DMS 273 (cell line): Measurements from ENCODE around the gene DVL1.
"Not testable (repeated sequence)": the region's sequence is repeated elsewhere in the genome, so short reads cannot be mapped to it uniquely, and the experiment has no call there.

Experiments
- DNase-seq: peaks from one replicate; lab custom pipeline; 2025; ENCODE audit not compliant: unreplicated experiment; lab: John Stamatoyannopoulos, UW

Gene DVL1

DNA sequence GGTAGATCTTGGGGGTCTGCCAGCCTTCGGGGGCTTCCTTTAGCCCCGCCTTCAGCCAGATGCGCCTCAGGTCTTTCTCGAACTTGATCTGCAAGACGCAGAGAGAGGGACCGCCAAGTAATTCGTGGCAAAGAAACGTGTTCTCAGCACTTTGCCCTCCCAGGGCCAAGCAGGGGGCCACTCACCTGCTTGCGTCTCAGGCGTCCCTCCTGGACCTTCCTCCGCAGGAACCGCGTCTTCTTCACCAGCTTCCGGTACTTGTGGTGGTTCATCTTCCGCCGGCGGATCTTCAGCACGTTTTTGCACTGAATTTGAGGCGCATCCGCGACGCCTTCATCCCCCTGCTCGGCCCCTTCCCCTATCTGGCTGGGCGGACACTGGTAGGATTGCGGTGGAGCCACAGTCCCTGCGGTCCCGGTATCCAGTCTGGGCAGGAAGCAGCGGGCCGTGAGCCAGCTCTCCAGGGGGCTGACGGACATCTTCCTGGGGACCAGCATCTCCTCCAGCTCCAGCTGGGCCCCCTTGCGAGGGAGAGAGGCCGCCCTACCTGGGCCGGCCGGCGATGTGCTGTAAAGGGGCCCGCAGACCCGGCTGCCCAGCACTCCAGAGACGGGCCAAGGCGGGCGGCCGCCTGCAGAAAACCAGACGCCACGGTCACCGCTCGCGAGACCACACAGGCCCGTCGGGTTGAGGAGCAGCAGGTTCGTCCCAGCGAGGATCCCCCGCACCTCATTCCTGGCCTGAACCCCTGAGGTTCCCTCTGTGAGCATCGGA lies 24.8 kb upstream of the DVL1 start:
- DNase-seq = no peak

DNA sequence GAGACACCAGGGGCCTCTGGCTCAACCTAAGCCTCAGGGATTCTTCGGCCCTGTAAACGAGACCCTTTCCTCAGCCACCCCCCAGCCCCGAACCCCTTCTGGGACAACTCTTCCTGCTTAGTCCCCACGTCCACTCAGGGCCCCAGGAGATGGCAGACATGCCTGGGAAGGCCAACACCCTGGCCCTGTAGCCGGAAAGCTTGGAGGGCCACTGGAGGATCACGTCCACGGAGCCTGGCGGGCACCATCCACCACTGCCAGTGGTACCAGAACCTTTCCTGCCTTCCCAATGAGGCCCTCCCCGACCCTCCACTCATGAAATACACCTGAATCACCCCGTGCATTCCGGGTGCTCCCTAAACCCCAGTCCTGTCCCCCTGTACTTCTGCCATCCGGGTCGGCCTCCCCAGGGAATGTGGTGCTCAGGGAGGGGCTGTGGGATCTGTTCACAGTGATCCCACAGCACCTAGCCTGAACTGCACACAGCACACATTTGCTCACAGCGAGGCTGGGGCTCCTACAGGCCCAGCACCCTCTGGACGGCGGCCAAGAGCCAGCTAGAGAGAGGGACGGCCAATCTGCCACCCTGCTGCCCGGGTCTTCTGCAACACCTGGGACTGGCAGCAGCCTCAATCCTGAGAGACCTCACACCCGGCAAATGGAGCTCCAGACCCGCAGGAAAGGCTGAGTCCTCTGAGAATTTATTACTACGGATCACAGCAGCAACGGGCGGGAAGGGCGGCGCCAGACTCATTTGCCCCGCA lies 24.0 kb upstream of the DVL1 start:
- no peak for DNase-seq

DNA sequence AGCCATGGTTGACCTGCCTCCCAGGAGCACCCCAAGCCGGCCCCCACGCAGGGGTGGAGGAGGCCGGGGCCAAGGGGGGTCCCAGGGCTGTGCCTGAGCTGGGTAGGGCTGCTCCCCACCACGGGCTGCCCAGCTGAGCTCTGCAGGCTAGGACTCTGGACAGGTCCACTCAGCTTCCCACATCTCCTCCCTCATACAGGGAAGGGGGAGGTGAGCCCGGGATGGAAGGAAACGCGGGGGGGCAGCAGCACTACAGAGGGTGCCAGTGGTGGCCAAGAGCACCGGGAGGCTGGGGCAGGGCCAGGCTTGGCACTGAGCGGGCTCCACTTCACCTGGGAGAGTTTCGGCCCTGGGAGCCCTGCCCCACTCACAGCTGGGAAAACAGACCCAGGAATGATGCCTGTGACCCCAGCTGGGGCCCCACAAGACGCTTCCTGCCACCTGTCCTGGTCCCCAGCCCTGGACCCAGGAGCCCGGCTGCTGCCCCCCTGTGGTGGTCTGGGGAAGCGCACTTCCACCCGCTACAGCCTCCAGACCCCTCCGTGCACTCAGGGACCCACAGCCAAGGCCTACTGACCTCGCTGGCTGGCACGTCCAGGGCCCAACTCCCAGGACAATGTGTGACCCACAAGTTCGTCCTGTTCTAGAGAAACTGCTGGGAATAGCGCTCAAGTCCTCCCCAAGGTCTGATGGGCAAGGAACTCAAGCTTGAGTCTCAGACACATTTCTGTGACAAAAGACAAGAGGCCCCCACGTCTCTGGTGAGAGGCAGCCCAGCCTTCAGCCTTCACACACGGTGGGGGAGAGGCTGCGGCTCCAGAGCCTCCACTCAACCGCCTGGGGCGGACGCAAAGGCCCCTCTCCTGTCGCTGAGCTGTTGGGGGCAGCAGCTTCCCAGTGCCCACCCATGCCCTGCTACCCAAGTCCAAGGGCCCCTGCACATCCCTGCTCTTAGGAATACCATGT lies 22.8 kb upstream of the DVL1 start:
- peak; percentile 79 for DNase-seq

DNA sequence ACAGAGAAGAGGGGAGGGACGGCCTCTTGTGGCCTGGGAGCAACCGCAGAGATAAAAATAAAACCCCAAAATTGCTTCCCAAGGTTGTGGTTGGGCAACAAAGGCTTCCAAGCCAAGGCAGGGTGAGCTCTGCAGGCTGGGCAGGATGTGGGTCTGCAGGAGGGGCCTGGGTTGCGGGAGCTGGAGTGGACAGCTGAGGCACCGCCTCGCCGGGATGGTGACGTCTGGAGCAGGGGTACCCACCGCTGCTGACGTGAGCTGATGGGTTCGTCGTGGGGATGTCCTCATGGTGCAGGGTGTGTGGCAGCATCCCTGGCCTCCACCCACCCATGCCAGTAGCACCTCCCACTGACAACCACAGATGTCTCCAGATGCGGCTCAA lies 22.1 kb upstream of the DVL1 start:
- DNase-seq = no peak

DNA sequence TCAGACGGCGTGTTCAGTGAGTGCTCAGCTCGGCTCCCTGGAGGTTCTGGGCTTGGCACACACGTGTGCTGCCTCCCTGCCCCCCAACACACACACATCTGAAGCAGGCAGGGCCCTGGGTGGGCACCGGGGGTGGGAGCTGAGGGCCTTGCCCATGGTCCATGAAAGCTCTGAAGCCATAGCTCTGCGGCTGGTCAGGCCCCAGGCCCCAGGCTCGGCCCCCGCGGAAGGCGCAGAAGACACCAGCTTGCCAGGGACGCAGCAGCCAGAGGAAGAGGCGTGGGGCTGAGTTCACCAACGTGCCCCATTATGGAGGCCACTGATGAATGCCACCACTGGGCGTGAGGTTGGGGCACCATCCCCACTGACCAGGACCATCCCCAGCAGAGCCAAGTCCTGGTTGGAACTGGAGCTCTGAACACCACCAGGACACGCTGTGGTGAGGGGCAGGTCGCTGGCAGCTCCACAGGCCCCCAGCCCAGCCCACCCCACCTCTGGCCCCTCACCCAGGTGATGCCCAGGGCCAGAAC lies 21.6 kb upstream of the DVL1 start:
- no peak for DNase-seq

DNA sequence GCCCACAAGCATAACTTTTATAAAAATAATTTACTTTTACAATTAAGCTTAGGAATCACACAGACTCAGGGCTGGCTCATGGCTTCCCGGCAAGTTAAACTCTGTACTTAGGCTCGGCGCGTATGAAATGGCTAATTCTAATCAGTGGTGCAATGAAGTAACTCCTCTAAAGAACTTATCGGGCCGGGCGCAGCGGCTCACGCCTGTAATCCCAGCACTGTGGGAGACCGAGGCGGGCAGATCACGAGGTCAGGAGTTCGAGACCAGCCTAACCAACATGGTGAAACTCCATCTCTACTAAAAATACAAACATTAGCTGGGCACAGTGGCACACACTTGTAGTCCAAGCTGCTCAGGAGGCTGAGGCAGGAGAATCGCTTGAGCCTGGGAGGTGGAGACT lies 20.9 kb upstream of the DVL1 start:
- DNase-seq = not testable (repeated sequence)

DNA sequence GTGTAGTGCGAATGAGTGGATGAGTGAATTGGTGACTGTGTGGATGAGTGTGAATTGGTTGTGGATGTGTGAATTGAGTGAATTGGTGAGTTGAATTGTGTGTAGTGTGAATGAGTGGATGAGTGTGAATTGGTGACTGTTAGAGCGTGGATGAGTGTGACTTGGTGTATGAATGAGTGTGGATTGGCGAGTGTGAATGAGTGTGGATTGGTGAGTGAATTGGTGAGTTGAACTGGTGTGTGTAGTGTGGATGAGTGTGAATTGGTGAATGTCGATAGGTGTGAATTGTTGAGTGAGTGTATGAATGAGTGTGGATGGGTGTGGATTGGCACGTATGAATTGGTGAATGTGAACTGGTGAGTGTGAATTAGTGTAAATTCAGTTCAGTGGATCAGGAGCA lies 18.1 kb upstream of the DVL1 start:
- DNase-seq = no peak

DNA sequence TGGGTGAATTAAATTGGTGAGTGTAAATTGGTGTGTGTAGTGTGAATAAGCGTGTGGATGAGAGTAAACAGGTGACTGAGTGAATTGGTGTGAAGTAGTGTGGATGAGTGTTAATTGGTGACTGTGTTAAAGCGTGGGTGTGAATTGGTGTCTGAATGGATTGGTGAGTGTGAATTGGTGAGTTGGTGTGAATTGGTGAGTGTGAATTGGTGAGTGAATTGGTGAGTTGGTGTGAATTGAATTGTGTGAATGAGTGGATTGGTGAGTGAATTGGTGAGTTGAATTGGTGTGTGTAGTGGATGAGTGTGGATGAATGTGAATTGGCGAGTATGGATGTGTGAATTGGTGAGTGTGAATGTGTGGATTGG lies 17.5 kb upstream of the DVL1 start:
- DNase-seq = no peak

DNA sequence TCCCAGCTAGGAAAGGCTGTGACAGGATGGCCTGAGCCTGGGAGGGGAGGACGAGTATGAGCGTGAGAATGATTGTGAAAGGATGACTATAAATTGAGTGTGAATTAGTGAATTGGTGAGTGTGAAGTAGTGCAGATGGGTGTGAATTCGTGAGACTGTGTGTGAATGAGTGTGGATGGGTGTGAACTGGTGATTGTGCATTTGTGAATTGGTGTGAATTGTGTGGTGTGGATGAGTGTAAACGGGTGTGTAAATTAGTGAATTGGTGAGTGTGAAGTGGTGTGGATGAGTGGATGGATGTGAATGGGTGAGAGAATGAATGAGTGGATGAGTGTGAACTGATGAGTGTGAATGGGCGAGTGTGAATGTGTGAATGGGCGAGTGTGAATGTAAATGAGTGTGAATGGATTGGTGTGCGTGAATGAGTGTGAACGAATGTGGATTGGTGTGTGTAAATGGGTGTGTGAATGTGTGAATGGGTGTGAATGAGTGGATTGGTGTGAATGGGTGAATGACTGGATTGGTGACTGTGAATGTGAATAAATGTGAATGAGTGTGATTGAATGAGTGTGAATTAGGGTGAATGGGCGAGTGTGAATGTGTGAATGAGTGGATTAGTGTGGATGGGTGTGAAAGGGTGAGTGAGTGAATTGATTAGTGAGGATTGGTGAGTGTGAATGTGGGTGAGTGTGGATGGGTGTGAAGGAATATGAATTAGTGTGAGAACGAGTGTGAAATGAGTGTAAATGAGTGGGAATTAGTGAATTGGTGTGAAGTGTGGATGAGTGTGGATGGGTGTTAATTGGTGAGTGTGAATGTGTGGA lies 16.9 kb upstream of the DVL1 start:
- no peak for DNase-seq

DNA sequence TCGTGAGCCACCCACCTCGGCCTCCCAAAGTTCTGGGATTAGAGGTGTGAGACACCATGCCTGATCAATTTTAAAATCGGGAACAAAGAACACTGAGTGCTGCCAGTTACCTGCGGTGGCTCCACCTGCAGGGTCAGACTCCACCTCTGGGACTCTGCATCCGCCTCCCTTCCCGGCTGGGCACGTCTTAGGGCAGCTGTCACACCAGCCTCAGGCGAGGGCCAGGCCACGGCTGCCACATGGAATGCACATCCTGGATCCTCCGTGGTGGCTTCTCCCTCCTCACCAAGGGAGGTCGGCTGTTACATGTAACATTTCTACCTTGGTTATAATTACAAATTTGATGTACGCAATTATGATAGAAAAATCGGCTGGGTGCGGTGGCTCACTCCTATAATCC lies 15.0 kb upstream of the DVL1 start:
- no peak for DNase-seq

DNA sequence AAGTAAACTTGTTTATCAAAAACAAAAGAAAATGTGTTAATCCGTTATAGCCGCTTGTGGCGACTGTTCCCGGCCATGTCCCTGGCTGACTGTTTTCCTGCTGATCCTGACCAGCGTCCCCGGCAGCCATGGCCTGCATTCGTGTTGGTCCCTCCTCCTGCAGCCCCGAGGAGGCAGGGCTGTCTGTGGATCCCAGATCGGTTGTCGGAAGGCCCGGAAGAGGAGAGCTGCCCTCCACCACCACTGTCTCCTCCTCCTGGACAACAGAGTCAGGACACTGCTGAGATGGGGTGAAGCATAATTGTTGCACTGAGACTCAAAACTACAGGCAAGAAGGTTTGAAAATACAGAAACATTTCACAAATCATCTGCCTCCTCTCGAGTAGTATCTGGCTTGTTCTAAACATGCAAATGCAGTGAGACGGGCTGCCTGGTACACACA lies 12.8 kb upstream of the DVL1 start:
- DNase-seq = no peak

DNA sequence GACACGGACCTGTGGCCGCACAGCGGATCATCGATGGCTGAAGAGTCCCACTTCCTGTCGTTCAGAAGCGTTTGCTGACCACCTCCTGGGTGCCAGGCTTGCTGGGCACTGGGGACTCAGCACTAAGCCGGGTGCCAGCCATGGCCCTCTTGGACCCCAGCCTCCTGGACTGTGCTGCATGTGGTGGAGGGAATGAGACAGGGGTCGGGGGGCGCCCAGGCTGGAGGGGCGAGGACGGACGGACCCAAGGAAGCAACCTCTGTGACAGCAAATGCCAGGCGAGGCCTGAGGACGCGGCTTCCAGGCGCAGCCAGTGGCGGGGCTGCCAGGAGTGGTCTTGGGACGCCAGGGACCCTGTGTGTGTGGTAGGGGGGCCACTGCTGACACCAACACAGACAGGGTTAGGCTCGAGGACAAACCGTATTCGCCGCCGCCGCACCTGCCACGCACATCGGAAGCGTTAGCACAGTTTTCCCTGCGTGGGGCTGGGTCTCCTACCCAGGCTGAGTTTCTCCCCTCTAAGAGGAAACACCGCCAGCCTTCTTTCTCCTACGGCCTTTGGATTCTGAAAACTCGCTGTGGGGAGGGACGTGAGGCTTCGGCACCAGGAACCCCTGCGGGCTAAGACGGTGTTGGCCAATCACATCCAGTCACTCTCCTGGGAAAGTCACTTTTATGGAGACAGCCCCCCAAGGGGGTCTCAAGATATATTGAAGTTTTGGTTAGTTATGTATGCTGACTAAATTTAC lies 12.2 kb upstream of the DVL1 start:
- DNase-seq = no peak

DNA sequence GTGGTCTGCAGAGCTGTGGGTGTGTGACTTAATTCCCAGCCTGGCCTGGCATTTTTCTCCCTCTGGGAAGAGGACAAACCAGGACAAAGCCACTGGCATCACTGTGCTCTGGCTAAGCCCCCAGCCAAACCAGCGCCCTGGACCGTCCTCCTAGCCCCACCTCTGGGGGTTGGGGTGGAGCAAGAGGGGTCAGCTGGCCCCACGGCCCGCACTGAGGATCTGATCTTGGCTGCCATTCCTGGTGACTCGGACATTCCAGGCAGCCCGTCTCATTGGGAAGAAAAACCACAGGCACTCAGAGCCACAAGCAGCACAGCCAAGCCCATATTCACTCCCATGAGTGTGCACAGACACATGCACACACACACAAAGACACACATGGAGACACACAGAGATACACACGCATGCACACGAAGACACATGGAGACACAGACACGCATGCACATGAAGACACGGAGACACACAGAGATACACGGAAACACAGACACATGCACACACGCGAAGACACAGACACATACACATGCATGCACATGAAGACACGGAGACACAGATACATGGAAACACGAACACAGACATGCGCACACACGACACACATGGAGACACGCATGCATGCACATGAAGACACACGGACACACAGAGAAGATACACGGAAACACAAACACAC lies 11.4 kb upstream of the DVL1 start:
- DNase-seq = no peak

DNA sequence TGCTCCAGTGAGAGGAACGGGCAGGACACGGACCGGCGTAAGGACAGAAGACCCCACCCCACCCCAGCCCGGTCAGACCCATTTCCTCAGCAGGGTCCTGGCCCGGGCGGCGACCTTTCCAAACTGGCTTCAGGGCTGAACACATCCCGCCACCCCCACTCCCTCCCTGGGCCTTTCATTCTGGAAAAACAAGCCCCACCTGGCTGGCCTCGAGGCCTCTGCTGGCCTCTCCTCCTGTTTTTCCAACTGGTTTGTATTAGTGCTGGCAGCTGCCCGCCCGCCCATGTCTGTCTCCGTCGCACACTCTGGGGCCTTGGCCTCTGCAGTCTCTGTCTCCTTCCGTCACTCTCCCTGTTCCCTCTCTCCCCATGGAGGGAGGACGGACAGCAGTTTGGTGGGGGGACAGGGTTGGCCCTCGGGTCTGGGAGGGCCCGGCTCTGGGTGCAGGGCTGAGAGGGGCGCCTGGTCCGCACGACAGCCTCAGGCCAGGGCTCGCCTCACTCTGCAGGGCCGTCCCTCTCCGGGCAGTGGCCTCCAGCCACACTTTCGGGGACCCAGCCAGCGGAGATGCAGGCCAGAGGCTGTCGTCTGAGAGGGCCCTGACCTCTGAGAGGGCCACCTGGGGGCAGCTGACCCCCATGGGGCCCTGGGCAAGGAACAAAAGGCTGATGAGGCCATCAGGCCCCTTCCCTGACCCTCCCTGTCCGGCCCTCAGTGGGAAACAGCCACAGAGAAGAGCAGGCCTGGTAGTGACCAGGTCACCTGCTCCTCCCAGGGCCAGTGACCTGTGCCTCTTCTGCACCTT lies 10.6 kb upstream of the DVL1 start:
- no peak for DNase-seq

DNA sequence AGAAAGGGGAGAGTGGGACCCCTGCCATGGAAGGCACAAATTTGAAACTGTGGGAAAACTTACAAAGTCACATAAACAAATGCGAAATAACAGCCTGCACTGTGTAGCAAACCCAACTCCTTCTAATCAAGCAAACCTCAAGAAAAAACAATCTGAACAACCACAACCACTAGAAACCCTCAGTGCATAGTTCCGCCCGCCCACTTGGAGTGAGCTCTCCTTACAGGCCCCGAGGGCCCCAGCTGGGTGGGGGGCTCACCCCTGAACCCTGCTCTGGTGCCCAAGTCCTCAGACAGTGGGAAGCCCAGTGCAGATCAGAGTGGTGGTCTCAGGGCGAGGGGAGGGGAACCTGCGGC lies 10.1 kb upstream of the DVL1 start:
- no peak for DNase-seq

DNA sequence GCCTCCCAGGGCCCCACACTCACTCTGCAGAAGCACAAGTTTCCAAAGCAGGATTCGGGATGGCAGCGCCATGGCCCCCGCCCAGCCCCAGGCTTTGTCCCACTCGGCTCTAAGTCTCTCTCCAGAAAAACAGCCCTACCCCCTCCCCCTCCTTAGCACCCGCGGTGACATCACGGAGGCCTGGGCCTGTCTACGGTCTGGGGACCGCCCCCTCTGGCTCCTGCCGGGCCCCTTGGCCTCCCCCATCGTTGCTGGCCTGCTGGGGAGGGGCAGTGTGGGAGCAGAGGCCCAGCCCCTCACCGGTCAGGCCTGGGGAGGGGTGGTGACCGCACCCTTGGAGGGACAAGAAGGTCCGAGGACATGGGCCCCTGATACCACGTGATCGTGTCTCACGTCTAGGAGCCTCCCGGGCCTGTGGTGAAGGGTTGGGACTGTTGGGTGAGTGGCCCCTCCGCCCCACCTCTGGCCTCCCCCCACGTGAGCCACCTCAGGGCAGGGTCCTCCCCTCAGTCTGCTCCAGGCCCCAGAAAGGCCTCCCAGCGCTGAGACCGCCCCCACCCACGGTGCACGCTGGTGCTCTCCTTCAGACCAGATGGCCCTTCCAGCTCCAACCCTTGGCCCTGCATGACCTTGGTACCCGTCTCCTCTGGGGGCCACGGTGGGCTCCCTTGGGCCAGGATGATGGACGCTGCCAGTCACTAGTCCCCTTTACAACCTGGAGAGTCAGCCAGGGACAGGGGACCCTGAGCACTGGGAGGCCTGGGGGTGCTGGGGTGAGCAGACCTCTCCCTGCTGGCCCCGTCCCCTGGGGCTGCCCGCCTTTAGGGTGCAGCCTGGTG lies 9.4 kb upstream of the DVL1 start, which contains the start of gene MXRA8:
TSS of gene MXRA8 (minus strand) at position 123 of the 839 bp plus-strand sequence. CDS start at position 72, 51 bp downstream.
- no peak for DNase-seq

DNA sequence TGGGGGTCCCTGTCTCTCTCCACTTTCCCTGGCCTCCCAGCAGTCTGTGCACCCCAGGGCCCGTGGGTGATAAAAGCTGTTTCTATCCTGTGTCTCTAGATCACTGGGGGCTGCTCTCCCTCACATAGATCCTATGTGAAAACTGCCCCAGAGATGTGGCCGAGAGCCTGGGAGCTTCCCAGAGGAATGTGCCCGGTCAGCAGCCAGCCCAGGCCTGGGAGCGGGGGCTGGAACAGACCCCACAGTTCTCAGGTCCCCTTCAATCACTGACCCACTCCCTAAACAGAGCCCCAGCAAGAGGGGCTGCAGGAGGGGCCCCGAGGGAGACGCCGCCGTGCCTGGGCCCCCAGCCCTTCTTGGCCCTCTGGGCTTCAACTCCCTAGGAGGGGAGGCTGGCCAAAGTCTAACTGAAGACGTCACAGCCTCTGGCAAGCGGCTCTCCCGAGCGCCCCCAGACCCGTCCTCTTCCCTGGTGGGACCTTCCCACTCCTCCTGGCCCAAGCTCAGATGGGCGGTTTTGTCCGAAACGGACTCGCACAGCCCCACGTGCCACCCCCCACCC lies 8.7 kb upstream of the DVL1 start:
- DNase-seq = no peak
